Raji (cell line): Measurements from ENCODE around the gene TNPO3.

Experiments
- POLR2A ChIP-seq: IDR thresholded peaks from 2 replicates; pipeline ENCODE4 v1.6.1; 2011; ENCODE audit warnings: low read depth, low read length, control low read depth; ENCODE audit not compliant: insufficient read depth

Gene TNPO3

GRCh38 chr7:129045682-129046081, 9.2 kb downstream of the TNPO3 start:
- no peak for TF ChIP-seq POLR2A

GRCh38 chr7:129043012-129043411, 11.9 kb downstream of the TNPO3 start:
- no peak for TF ChIP-seq POLR2A

GRCh38 chr7:129041142-129042085, 13.5 kb downstream of the TNPO3 start:
- TF ChIP-seq POLR2A = no peak

- no peak for TF ChIP-seq POLR2A
These were observed 17.3 kb downstream of the TNPO3 start for GRCh38 chr7:129037585-129037984.

- no peak for TF ChIP-seq POLR2A
These were observed 22.9 kb downstream of the TNPO3 start for GRCh38 chr7:129032017-129032416.

DNA sequence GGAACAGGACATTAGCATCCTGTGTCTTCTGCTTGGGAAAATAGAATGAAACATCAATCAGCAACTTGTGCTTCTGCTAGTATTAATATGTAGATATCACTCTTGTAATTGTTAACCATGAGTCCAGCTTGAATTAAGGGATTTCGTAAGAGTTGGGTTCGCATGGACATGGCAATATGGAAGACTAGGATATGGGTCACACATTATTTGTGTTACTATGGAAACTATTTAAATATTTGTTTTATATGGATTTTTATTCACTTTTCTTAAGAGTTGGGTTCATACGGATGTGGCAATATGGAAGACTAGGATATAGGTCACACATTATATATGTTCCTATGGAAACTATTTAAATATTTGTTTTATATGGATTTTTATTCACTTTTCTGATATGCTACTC, 24.5 kb downstream of the TNPO3 start:
- TF ChIP-seq POLR2A = no peak

- no peak for TF ChIP-seq POLR2A
These were observed 30.8 kb downstream of the TNPO3 start for GRCh38 chr7:129024125-129024524.

DNA sequence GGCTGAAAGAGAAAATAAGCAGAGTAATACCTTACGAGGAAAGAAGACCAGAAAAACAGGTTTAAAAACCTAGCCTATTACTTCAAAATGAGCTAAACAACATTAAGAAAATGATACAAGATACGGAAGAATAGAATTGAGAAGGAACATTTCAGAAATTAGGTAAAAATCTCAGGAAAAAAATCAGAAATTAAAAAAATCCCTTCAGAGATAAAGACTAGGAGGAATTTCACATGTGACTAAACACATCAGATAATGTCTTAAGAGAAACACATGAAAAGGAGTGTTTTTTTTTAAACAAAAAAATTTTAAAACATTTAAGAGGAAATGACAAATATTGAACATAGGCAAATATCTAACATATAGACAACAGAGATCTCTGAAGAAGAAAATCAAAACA, 33.3 kb downstream of the TNPO3 start:
- no peak for TF ChIP-seq POLR2A

- TF ChIP-seq POLR2A = no peak
These were observed 36.9 kb downstream of the TNPO3 start for GRCh38 chr7:129017933-129018538.

- no peak for TF ChIP-seq POLR2A
These were observed 37.6 kb downstream of the TNPO3 start for GRCh38 chr7:129017264-129017663.

- TF ChIP-seq POLR2A = no peak
These were observed 40.3 kb downstream of the TNPO3 start for GRCh38 chr7:129014501-129015101.

- no peak for TF ChIP-seq POLR2A
These were observed 41.7 kb downstream of the TNPO3 start for GRCh38 chr7:129013048-129013724.

GRCh38 chr7:129012641-129013040, 42.3 kb downstream of the TNPO3 start:
- TF ChIP-seq POLR2A = no peak

DNA sequence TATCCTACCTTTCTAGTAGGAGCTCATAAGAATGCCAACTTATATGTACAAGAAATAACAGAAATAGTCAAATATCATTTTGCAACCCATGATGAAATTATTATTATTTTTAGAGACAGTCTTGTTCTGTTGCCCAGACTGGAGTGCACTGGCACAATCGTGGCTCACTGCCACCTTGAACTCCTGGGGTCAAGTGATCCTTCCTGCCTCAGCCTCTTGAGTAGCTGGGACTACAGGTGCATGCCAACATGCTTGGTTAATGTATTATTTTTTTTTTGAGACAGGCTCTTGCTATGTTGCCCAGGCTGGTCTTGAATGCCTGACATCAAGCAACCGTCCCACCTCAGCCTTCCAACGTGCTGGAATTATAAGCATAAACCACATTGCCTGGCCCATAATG, 44.8 kb downstream of the TNPO3 start:
- TF ChIP-seq POLR2A = no peak

GRCh38 chr7:129009437-129009836, 45.5 kb downstream of the TNPO3 start:
- no peak for TF ChIP-seq POLR2A
